GM10266 (cell line): ENCODE data around the gene ZSCAN20.

ENCODE experiments used
- DNase-seq: peaks from one replicate; pipeline ENCODE4 v3.0.0; 2012; ENCODE audit errors: extremely low spot score
- CTCF ChIP-seq: IDR thresholded peaks from 2 replicates; pipeline ENCODE4 v1.5.1; 2012; ENCODE audit warnings: mild to moderate bottlenecking, low read depth; ENCODE audit not compliant: control insufficient read depth, insufficient read depth; ENCODE audit errors: missing control alignments

Gene ZSCAN20

GRCh38 chr1:33516428-33516827, 44.0 kb downstream of the ZSCAN20 start:
- no peak for TF ChIP-seq CTCF
- DNase-seq, result no peak

- TF ChIP-seq CTCF, result no peak
- DNase-seq, result no peak
These were observed 44.6 kb downstream of the ZSCAN20 start for GRCh38 chr1:33516891-33517567.

GRCh38 chr1:33517596-33518250, 45.3 kb downstream of the ZSCAN20 start:
- no peak for TF ChIP-seq CTCF
- no peak for DNase-seq

- TF ChIP-seq CTCF, result no peak
- DNase-seq, result no peak
These were observed 46.9 kb downstream of the ZSCAN20 start for GRCh38 chr1:33519240-33519884.

GRCh38 chr1:33524586-33524985, 52.1 kb downstream of the ZSCAN20 start:
- TF ChIP-seq CTCF, result no peak
- no peak for DNase-seq

- DNase-seq, result no peak
- no peak for TF ChIP-seq CTCF
These were observed 55.5 kb downstream of the ZSCAN20 start for GRCh38 chr1:33527934-33528333.

- no peak for TF ChIP-seq CTCF
- DNase-seq, result no peak
These were observed 57.5 kb downstream of the ZSCAN20 start for GRCh38 chr1:33529957-33530356.
